PFSK-1 (cell line): Measurements from ENCODE around the gene EPN1.

Source experiments
- POLR2AphosphoS5 ChIP-seq: IDR thresholded peaks from 2 replicates; pipeline ENCODE4 v1.6.1; 2012; ENCODE audit warnings: low read depth, mild to moderate bottlenecking, control low read depth, low read length, moderate library complexity
- SIN3A ChIP-seq: IDR thresholded peaks from 2 replicates; pipeline ENCODE4 v1.6.1; 2012; ENCODE audit warnings: mild to moderate bottlenecking, low read length, moderate library complexity, borderline replicate concordance; ENCODE audit not compliant: insufficient read depth
- TAF1 ChIP-seq: IDR thresholded peaks from 2 replicates; pipeline ENCODE4 v1.6.1; 2012; ENCODE audit warnings: low read length, control low read depth, borderline replicate concordance; ENCODE audit not compliant: insufficient read depth

DNA sequence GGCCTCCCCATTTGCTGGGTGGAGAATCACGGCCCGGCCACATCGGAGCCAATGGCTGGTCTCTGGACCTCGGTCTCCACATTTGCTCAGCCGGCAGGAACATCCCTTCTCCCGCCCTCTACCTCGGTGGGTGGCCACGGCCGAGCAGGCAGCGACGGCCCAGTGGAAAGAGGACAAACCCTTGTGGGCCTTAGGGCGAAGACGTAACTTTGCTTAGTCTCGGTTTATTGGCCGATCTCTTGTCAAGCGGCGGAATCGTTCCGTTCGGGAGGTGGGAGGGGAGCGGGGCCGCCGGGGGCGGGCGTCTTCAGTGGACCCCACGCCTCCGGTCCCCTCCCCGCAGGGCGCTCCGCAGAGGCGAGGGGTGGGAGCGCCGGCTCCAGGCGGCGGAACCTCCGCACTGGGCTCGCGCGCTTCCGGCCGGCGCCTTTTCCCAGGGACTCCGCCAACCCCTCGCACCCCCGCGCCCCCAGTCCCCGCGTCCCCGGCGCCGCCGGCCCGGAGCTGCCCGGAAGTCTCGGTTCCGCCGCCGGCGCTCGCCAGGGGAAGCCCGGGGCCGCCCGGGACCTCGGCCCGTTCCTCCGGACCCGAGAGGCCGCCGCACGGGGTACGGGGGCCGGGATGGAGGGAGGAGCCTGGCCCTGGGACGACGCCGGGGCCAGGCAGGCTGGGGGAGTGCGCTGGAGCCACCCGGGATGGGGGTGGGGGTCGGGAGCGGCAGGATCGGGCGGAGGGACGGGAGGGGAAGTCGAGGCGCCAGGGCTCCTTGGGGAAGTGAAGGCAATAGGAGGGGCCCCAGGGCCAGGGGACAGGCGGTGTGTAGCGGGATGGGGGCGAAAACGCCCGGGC lies 34.2 kb upstream of the EPN1 start, which contains the start of gene ZNF580:
- TF ChIP-seq SIN3A (no peak), TAF1 (0 out of 2 replicates have a peak, but pooled peaks have one; percentile 51), POLR2AphosphoS5 (no peak)
